HG03280 (cell line): ENCODE measurements around the gene TMEM54.

Experiments used
- ATAC-seq: cut with Tn5 transposase; IDR thresholded peaks from one replicate; pipeline ENCODE4 v1.9.1; 2021; ENCODE audit warnings: mild to moderate bottlenecking, moderate library complexity; ENCODE audit not compliant: unreplicated experiment

Gene TMEM54

GRCh38 chr1:32900956-32901822, at the start of gene TMEM54:
TMEM54 (minus strand) TSS chr1:32901389; CDS start chr1:32901238, 151 bp downstream.
- no peak for ATAC-seq

- no peak for ATAC-seq
Observed at GRCh38 chr1:32949519-32949918, 48.3 kb upstream of the TMEM54 start.

GRCh38 chr1:32948905-32949304, 47.7 kb upstream of the TMEM54 start:
- ATAC-seq = no peak

GRCh38 chr1:32948390-32948722, 47.2 kb upstream of the TMEM54 start:
- ATAC-seq = no peak

- ATAC-seq = no peak
Observed at GRCh38 chr1:32947669-32948389, 46.6 kb upstream of the TMEM54 start.

- no peak for ATAC-seq
Observed at GRCh38 chr1:32946413-32946812, 45.2 kb upstream of the TMEM54 start.

- no peak for ATAC-seq
Observed at GRCh38 chr1:32944180-32944579, 43.0 kb upstream of the TMEM54 start.

GRCh38 chr1:32939655-32940371, 38.6 kb upstream of the TMEM54 start:
- no peak for ATAC-seq

GRCh38 chr1:32937061-32937460, 35.9 kb upstream of the TMEM54 start:
- no peak for ATAC-seq

GRCh38 chr1:32934535-32934934, 33.3 kb upstream of the TMEM54 start:
- no peak for ATAC-seq

GRCh38 chr1:32933742-32934322, 32.6 kb upstream of the TMEM54 start:
- no peak for ATAC-seq

GRCh38 chr1:32931760-32932159, 30.6 kb upstream of the TMEM54 start:
- no peak for ATAC-seq

- ATAC-seq = no peak
Observed at GRCh38 chr1:32929366-32929765, 28.2 kb upstream of the TMEM54 start.

GRCh38 chr1:32928715-32929114, 27.5 kb upstream of the TMEM54 start:
- no peak for ATAC-seq

- no peak for ATAC-seq
Observed at GRCh38 chr1:32928285-32928684, 27.1 kb upstream of the TMEM54 start.

- no peak for ATAC-seq
Observed at GRCh38 chr1:32927441-32927840, 26.3 kb upstream of the TMEM54 start.

- no peak for ATAC-seq
Observed at GRCh38 chr1:32926562-32926961, 25.4 kb upstream of the TMEM54 start.

- ATAC-seq = no peak
Observed at GRCh38 chr1:32925403-32926162, 24.4 kb upstream of the TMEM54 start.

- ATAC-seq = no peak
Observed at GRCh38 chr1:32924881-32925344, 23.7 kb upstream of the TMEM54 start.

- no peak for ATAC-seq
Observed at GRCh38 chr1:32920833-32921232, 19.6 kb upstream of the TMEM54 start.
